HG03354 (cell line): ENCODE results near the gene MBD1.
"Not testable (repeated sequence)": the region's sequence is repeated elsewhere in the genome, so short reads cannot be mapped to it uniquely, and the experiment has no call there.

ENCODE experiments used
- ATAC-seq: cut with Tn5 transposase; IDR thresholded peaks from one replicate; pipeline ENCODE4 v1.9.1; 2021; ENCODE audit warnings: mild to moderate bottlenecking; ENCODE audit not compliant: unreplicated experiment, poor library complexity, severe bottlenecking

Gene MBD1

GRCh38 chr18:50297621-50298442 is 16.5 kb upstream of the MBD1 start:
- ATAC-seq, result peak; percentile 100

- no peak for ATAC-seq
Measured at GRCh38 chr18:50293039-50293438, 11.7 kb upstream of the MBD1 start.

- no peak for ATAC-seq
Measured at GRCh38 chr18:50289108-50289443, 7.8 kb upstream of the MBD1 start.

GRCh38 chr18:50288348-50289107 is 7.2 kb upstream of the MBD1 start:
- ATAC-seq, result not testable (repeated sequence)

GRCh38 chr18:50287441-50288347 is 6.4 kb upstream of the MBD1 start, which contains the start of gene CXXC1:
Gene CXXC1, minus strand, starts transcription at chr18:50287692. Its CDS starts 103 bp downstream, at chr18:50287589.
- ATAC-seq, result peak; percentile 89

GRCh38 chr18:50287028-50287440 is 5.7 kb upstream of the MBD1 start:
- no peak for ATAC-seq

GRCh38 chr18:50286391-50287027 is 5.2 kb upstream of the MBD1 start:
- no peak for ATAC-seq

GRCh38 chr18:50285631-50286321 is 4.5 kb upstream of the MBD1 start:
- ATAC-seq, result no peak

GRCh38 chr18:50285071-50285470 is 3.7 kb upstream of the MBD1 start:
- ATAC-seq, result no peak

GRCh38 chr18:50284255-50284885 is 3.0 kb upstream of the MBD1 start:
- no peak for ATAC-seq

GRCh38 chr18:50283469-50284209 is 2.3 kb upstream of the MBD1 start:
- no peak for ATAC-seq

GRCh38 chr18:50282521-50283335 is 1.4 kb upstream of the MBD1 start:
- ATAC-seq, result no peak

GRCh38 chr18:50281972-50282520 is 723 bp upstream of the MBD1 start:
- no peak for ATAC-seq

- ATAC-seq, result no peak
Measured at GRCh38 chr18:50280707-50281294, 522 bp downstream of the MBD1 start.

GRCh38 chr18:50279752-50280151 is 1.6 kb downstream of the MBD1 start:
- no peak for ATAC-seq

GRCh38 chr18:50277942-50278341 is 3.4 kb downstream of the MBD1 start:
- no peak for ATAC-seq
